ENCODE results near the gene STIM2. TPM values are rescaled to one million over a fixed set of nuclear protein-coding genes. Genes with fewer than 3 reads are reported as not detected.

STIM2 gene
- total and polyA plus RNA-seq, 10 of the 15 experiments (the other 5 are each of a cell fraction or from before 2014, with no cell fraction given) = 4.7 to 41.5 (median 16.9) TPM

DNA sequence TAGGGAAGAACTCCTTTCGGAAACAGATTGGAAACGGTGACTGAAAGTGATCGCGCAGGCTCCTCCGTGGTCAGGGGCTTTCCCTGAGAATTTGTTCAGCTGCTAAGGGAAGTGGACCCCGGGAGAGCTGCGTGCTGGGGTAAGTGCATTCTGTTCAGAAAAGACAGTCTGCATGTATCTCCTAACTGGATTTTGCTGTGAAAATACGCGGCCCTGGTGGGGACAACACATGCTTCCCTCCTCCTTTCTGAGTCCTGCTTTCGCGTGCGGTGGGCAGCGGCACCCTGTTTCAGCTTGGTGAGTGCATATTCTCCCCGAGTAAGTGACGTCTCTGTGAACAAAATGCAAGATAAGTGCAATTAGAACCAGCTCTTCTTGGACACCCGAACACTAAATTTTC is 195.6 kb downstream of the STIM2 start:
- Histone ChIP-seq H3K36me3 (ENCODE audit: control insufficient read depth in 2 of 2, insufficient read depth in 2 of 2, low read length in 1 of 2) (no peaks in the 10 kb centered on the region), H3K79me2 (ENCODE audit: control insufficient read depth, insufficient read depth, low read length) (no peaks in the 10 kb centered on the region), H3K9me3 (replicated peaks; ENCODE audit: control insufficient read depth, insufficient read depth, low read length) (no peaks in the 10 kb centered on the region), H3K4me1 (ENCODE audit: control insufficient read depth, insufficient read depth, low read length) (no peaks in the 10 kb centered on the region), H4K20me1 (ENCODE audit: control insufficient read depth, insufficient read depth) (no peaks in the 10 kb centered on the region), H3K9ac (ENCODE audit: control insufficient read depth, insufficient read depth, low read length) (no peak overlapping the region), H3K27me3 (replicated peaks in 1 of 2; ENCODE audit: control insufficient read depth in 2 of 2, insufficient read depth in 2 of 2, low read length in 1 of 2) (no peaks in the 10 kb centered on the region; a peak in 1 of 4 replicates), H2AFZ (ENCODE audit: control insufficient read depth, low read depth, low read length) (no peak overlapping the region), H3K4me3 (no peak overlapping the region), H3K4me2 (ENCODE audit: control insufficient read depth, insufficient read depth) (no peak overlapping the region), H3K27ac (ENCODE audit: control insufficient read depth, insufficient read depth) (no peak overlapping the region)
- ATAC-seq (no peak), FAIRE-seq (no peak), DNase-seq (ENCODE audit: low read depth, low spot score) (no peak)
- ChIA-PET RAD21 (ENCODE audit: unreplicated experiment) (interaction anchor here (0.6 kb wide), 1 partner anchor 575 kb away, joined by 3 read pairs; no protein-coding TSS in a partner anchor), SMC1A (ENCODE audit: uncharacterized antibody, unreplicated experiment) (interaction anchor here (1.0 kb wide), 1 partner anchor 21 kb away, joined by 3 read pairs; no protein-coding TSS in a partner anchor), CTCF (interaction anchor here (1.1 kb wide), 1 partner anchor 263 kb away, joined by 4 read pairs; no protein-coding TSS in a partner anchor), POLR2A (no interaction called here)
- BruUV-seq (replicated peaks) = no TSS peak
- intact Hi-C loops (cut with micrococcal nuclease; ENCODE audit: unreplicated experiment) = no loop called here
- TF ChIP-seq PML (IDR thresholded peaks at IDR 0.05; ENCODE audit: low read length) (no peak), ATF3 (IDR thresholded peaks at IDR 0.05; ENCODE audit: borderline replicate concordance, extremely low read depth, low read depth, low read length) (no peak), MEF2B (IDR thresholded peaks at IDR 0.05; ENCODE audit: partially characterized antibody, poor library complexity, severe bottlenecking) (no peak), IKZF1 (conservative IDR thresholded peaks at IDR 0.05) (no peak), SRF (IDR thresholded peaks at IDR 0.05; ENCODE audit: low read depth in 2 of 2, low read length in 2 of 2) (no peak), SKIL (IDR thresholded peaks at IDR 0.05; ENCODE audit: low read depth, poor library complexity, severe bottlenecking) (no peak), ATF2 (IDR thresholded peaks at IDR 0.05; ENCODE audit: low read length) (no peak), ESRRA (IDR thresholded peaks at IDR 0.05; ENCODE audit: low read length) (no peak), HDGF (IDR thresholded peaks at IDR 0.05) (no peak), CREM (IDR thresholded peaks at IDR 0.05; ENCODE audit: low read depth) (no peak), RAD51 (IDR thresholded peaks at IDR 0.05) (no peak)
- in situ Hi-C loops (cut with MboI) = no loop called here
- WGBS (ENCODE audit: insufficient coverage, insufficient replicate concordance, low lambda C conversion rate, missing lambda C conversion rate) = 61% methylated on average over 16 of the region's 16 CpGs

All from GM12878 (cell line).